Upper lobe of right lung (tissue), 1 donor: Measurements from ENCODE around the gene CHRNB2. TPM values are rescaled to one million over a fixed set of nuclear protein-coding genes. Genes with fewer than 3 reads are reported as not detected.

Experiments
- ATAC-seq: fragments of 200-7000 bp; cut with Tn5 transposase; one replicate; pipeline ENCODE4 v1.9.1; 2020; ENCODE audit warnings: mild to moderate bottlenecking, moderate library complexity
- DNase-seq: peaks from one replicate; pipeline ENCODE4 v3.0.0-alpha.2; 2020
- H3K27ac ChIP-seq: fragments of 200-600 bp; one replicate; pipeline ENCODE4 v1.8.0; 2022
- H3K27me3 ChIP-seq: fragments of 200-600 bp; one replicate; pipeline ENCODE4 v1.8.0; 2022; ENCODE audit warnings: mild to moderate bottlenecking
- H3K36me3 ChIP-seq: fragments of 200-600 bp; one replicate; pipeline ENCODE4 v1.8.0; 2022
- H3K4me1 ChIP-seq: fragments of 200-600 bp; one replicate; pipeline ENCODE4 v1.8.0; 2022
- H3K4me3 ChIP-seq: fragments of 200-600 bp; one replicate; pipeline ENCODE4 v1.8.0; 2022; ENCODE audit warnings: mild to moderate bottlenecking
- H3K9me3 ChIP-seq: fragments of 200-600 bp; one replicate; pipeline ENCODE4 v1.8.0; 2022
- intact Hi-C: fragments of 100-400 bp; cut with DNase I; formaldehyde crosslinking; loops from one replicate; pipeline ENCODE4 v1.11.0; 2022
- total RNA-seq: library from RNA; stranded (reverse); fragmentation: NEBNext Ultra II Directional; extraction: Animal tissue kit (Norgen Biotek cat#: 25700); gene quantifications from one replicate; pipeline ENCODE4 v1.2.1, GENCODE V29; 2021
- TF ChIP-seq, protein P1 (sequence below): fragments of 200-600 bp; IDR thresholded peaks from one replicate; pipeline ENCODE4 v1.8.0; 2022; ENCODE audit warnings: antibody characterized with exemption
- donor health status: DM: no; HTN: yes; CAD: no; lungs with severe emphysema.

CHRNB2 gene
- total RNA-seq, 1 donor from 2014 or later = not detected

DNA sequence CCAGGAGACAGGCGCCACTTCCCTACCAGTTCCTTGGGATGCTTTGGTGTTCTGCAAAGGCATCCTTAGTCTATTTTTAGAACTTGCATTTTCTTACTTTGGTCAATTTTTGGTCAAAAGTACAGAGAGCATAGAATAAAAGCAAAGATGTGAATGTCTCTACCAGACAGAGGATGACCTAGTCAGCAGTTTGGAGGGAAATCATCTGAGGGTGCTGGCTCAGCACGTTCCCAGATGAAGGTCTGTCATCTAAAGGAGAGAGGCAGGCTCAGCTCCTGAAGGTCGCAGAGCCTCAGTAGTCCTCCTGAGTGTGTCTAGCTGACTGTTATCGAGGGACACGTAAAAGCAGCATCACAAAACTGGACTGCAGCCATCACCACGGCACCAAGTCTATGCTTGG lies 15.3 kb downstream of the CHRNB2 start:
- Histone ChIP-seq H3K4me3 (no peak overlapping the region), H3K27ac (no peak overlapping the region), H3K27me3 (no peaks in the 10 kb centered on the region), H3K36me3 (peaks cover 100% of the 10 kb centered on the region), H3K9me3 (no peaks in the 10 kb centered on the region), H3K4me1 (peaks cover 11% of the 10 kb centered on the region)
- ATAC-seq (no peak), DNase-seq (no peak)
- TF ChIP-seq, protein P1, sequence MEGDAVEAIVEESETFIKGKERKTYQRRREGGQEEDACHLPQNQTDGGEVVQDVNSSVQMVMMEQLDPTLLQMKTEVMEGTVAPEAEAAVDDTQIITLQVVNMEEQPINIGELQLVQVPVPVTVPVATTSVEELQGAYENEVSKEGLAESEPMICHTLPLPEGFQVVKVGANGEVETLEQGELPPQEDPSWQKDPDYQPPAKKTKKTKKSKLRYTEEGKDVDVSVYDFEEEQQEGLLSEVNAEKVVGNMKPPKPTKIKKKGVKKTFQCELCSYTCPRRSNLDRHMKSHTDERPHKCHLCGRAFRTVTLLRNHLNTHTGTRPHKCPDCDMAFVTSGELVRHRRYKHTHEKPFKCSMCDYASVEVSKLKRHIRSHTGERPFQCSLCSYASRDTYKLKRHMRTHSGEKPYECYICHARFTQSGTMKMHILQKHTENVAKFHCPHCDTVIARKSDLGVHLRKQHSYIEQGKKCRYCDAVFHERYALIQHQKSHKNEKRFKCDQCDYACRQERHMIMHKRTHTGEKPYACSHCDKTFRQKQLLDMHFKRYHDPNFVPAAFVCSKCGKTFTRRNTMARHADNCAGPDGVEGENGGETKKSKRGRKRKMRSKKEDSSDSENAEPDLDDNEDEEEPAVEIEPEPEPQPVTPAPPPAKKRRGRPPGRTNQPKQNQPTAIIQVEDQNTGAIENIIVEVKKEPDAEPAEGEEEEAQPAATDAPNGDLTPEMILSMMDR = no peak
- intact Hi-C loops = no loop called here

DNA sequence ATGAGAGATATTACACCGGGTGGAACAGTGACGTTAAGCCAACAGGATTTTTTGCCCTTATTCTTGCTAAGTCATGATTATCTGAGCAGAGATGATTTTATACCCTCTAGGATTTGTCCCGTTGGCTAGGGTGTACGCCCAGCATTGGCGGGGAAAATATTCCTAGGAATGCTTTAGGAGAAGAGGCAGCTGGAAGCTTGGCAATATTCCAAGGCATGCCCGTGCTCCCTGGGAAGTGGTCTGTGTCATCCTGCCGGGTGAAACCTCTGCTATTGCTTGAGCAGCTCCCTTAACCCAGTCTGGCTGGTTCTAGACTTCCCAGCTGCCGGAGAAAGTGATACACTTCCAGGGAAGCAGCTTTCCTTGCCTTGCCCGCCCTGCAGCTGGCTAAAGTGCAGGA lies 16.2 kb downstream of the CHRNB2 start:
- Histone ChIP-seq H3K9me3 (no peaks in the 10 kb centered on the region), H3K27me3 (no peaks in the 10 kb centered on the region), H3K4me3 (no peak overlapping the region), H3K27ac (no peak overlapping the region), H3K4me1 (peaks cover 5% of the 10 kb centered on the region), H3K36me3 (peaks cover 100% of the 10 kb centered on the region)
- intact Hi-C loops = no loop called here
- TF ChIP-seq, protein P1 = no peak
- ATAC-seq (no peak), DNase-seq (no peak)

DNA sequence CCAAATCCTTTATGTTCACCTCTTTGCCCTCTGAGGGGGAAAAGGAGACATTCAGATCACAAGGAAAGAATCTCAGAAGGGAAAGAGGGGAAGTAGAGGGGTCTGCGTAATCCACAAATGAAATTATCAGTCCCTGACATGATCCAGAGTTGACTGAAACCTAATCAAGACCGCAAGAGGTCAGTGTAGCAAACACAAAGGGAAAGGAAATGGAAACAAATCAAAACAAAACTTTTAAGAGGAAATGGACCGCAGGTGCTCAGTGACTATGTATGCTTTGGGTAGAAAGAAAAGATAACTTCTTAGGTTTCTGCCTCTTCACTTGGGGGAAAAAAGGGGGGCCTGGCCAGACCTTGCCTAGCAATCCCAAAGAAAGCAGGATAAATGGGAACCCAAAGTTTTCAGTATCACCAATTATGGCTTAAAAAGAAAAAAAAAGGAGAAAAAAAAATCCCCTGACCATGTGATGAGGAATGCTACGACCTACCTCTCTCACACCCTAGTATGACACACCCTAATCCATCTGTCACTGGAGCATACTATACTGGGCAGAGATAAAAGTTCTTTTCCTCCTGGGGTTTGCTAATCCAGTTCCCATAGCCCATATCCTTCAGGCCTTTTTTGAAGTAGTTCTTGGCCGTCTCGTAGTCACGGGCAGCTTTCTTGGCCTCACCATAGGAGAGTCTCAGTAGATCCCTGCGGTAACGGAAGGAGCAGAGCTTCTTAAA lies 16.9 kb downstream of the CHRNB2 start:
- DNase-seq (no peak), ATAC-seq (no peak)
- H3K4me3 ChIP-seq = no peak overlapping the region
- H3K27ac ChIP-seq = no peak overlapping the region
- H3K27me3 ChIP-seq = no peaks in the 10 kb centered on the region
- H3K9me3 ChIP-seq = no peaks in the 10 kb centered on the region
- peaks cover 5% of the 10 kb centered on the region for H3K4me1 ChIP-seq
- TF ChIP-seq, protein P1 = no peak
- intact Hi-C loops = no loop called here
- H3K36me3 ChIP-seq = peaks cover 100% of the 10 kb centered on the region

DNA sequence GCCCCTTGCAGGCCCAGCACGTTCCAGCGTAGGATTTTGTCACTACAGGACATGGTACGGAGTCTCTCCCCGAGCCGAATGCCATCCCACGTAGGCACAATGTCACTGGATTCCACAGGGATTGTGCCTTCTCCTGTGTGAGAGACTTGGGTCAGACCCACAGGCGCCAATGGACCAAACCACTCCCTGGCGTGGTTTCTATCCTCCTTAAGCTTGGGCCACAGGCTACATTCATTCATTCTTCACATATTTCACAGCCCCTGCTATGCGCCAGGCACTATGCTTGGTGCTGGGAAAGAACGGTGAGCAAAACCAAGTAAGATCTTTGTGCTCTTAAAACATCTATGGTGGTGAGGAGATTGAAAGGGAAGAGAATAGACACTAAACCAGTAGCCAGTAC lies 18.7 kb downstream of the CHRNB2 start:
- DNase-seq = no peak
- no peak overlapping the region for H3K4me3 ChIP-seq
- peaks cover 5% of the 10 kb centered on the region for H3K4me1 ChIP-seq
- H3K36me3 ChIP-seq = peaks cover 100% of the 10 kb centered on the region
- intact Hi-C loops = no loop called here
- TF ChIP-seq, protein P1 = no peak
- no peak overlapping the region for H3K27ac ChIP-seq
- no peak for ATAC-seq
- H3K27me3 ChIP-seq = no peaks in the 10 kb centered on the region
- no peaks in the 10 kb centered on the region for H3K9me3 ChIP-seq

DNA sequence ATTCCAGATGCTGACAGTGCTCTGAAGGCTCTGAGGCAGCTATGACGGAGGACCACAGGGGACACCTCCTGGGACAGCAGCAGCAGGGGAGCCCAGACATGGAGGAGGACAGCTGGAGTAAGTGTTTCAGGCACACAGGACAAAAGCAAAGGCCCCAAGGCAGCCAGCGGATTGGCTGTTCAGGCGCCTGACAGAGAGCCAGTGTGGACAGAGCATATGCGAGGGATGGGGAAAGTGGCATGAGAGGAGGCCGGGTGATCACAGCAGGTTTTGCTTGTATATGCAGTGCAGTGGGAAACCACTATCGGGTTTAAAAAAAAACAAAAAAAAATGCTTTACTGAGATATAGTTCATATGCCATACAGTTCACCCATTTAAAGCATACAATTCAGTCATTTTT lies 19.1 kb downstream of the CHRNB2 start:
- H3K4me1 ChIP-seq = peaks cover 5% of the 10 kb centered on the region
- H3K4me3 ChIP-seq = no peak overlapping the region
- DNase-seq (no peak), ATAC-seq (no peak)
- no peaks in the 10 kb centered on the region for H3K27me3 ChIP-seq
- TF ChIP-seq, protein P1 = no peak
- intact Hi-C loops = no loop called here
- H3K9me3 ChIP-seq = no peaks in the 10 kb centered on the region
- H3K27ac ChIP-seq = no peak overlapping the region
- peaks cover 100% of the 10 kb centered on the region for H3K36me3 ChIP-seq
